GM12878 (cell line): ENCODE measurements around the gene SPATA22. TPM values are rescaled to one million over a fixed set of nuclear protein-coding genes. Genes with fewer than 3 reads are reported as not detected.

Experiments
- ATAC-seq: fragments of 200-7000 bp; cut with Tn5 transposase; 3 replicates; pipeline ENCODE4 v1.9.1; 2020; ENCODE audit warnings: mild to moderate bottlenecking, moderate library complexity
- BruUV-seq: library from RNA; stranded (reverse); fragments of 400-500 nt; replicated peaks from 2 replicates; lab custom pipeline; 2021; lab: Mats Ljungman, UMichigan
- CTCF ChIA-PET: fragments of 300-600 bp; sonication (Branson Sonifier 250); formaldehyde crosslinking; extraction: SDS; loops from one replicate; lab custom pipeline; 2021; ENCODE audit warnings: inconsistent platforms; lab: Yijun Ruan, JAX
- POLR2A ChIA-PET: fragments of 350-600 bp; formaldehyde crosslinking; extraction: SDS; loops from one replicate; lab custom pipeline; 2021; ENCODE audit warnings: inconsistent platforms; lab: Charles Lee
- RAD21 ChIA-PET: fragments of 300-600 bp; sonication (Branson Sonifier 250); formaldehyde crosslinking; loops from one replicate; lab custom pipeline; 2023; ENCODE audit warnings: antibody characterized with exemption; ENCODE audit not compliant: unreplicated experiment; lab: Charles Lee
- SMC1A ChIA-PET: fragments of 300-600 bp; sonication (Branson Sonifier 250); formaldehyde crosslinking; loops from one replicate; lab custom pipeline; 2023; ENCODE audit not compliant: unreplicated experiment, uncharacterized antibody; lab: Charles Lee
- DNase-seq: peaks from one replicate; pipeline ENCODE4 v3.0.0-alpha.2; 2011; ENCODE audit warnings: low read depth, low spot score
- FAIRE-seq: peaks from 3 replicates; lab custom pipeline; 2011; peaks lifted over from hg19 to GRCh38; lab: Jason Lieb, UNC
- H2AFZ ChIP-seq: 2 replicates; pipeline ENCODE4 v1.6.0; 2011; ENCODE audit warnings: low read depth, low read length, control low read depth; ENCODE audit not compliant: control insufficient read depth
- H3K27ac ChIP-seq: 2 replicates; pipeline ENCODE4 v1.5.1; 2011; ENCODE audit warnings: control low read depth; ENCODE audit not compliant: control insufficient read depth, insufficient read depth
- H3K27me3 ChIP-seq, 2 experiments: replicated peaks in 1 of 2; 2 replicates each; pipeline versions ENCODE4 v1.6.0 to v1.6.1; 2011; ENCODE audit warnings: low read length in 1 of 2; ENCODE audit not compliant: control insufficient read depth in 2 of 2, insufficient read depth in 2 of 2
- H3K36me3 ChIP-seq, 2 experiments: 2 replicates each; pipeline ENCODE4 v1.5.1; 2011; ENCODE audit warnings: low read length in 1 of 2; ENCODE audit not compliant: control insufficient read depth in 2 of 2, insufficient read depth in 2 of 2
- H3K4me1 ChIP-seq: 2 replicates; pipeline ENCODE4 v1.6.1; 2011; ENCODE audit warnings: mild to moderate bottlenecking, low read length, moderate library complexity, mixed read lengths; ENCODE audit not compliant: control insufficient read depth, insufficient read depth
- H3K4me2 ChIP-seq: 2 replicates; pipeline ENCODE4 v1.6.0; 2011; ENCODE audit warnings: control low read depth; ENCODE audit not compliant: control insufficient read depth, insufficient read depth
- H3K4me3 ChIP-seq: fragments of 200-600 bp; sonication (generic); 2 replicates; pipeline ENCODE4 v1.5.1; 2016
- H3K79me2 ChIP-seq: 2 replicates; pipeline ENCODE4 v1.6.0; 2011; ENCODE audit warnings: low read length; ENCODE audit not compliant: control insufficient read depth, insufficient read depth
- H3K9ac ChIP-seq: 2 replicates; pipeline ENCODE4 v1.8.0; 2011; ENCODE audit warnings: low read length, control low read depth, mixed read lengths; ENCODE audit not compliant: control insufficient read depth, insufficient read depth
- H3K9me3 ChIP-seq: replicated peaks from 3 replicates; pipeline ENCODE4 v1.5.1; 2011; ENCODE audit warnings: mild to moderate bottlenecking, low read length; ENCODE audit not compliant: control insufficient read depth, insufficient read depth
- H4K20me1 ChIP-seq: 2 replicates; pipeline ENCODE4 v1.6.0; 2011; ENCODE audit not compliant: control insufficient read depth, insufficient read depth
- BACH1 ChIP-seq: fragments of 450-650 bp; IDR thresholded peaks from 2 replicates; pipeline ENCODE4 v1.6.1; 2017; ENCODE audit warnings: mild to moderate bottlenecking, borderline replicate concordance
- HCFC1 ChIP-seq: fragments of 150-350 bp; IDR thresholded peaks from 2 replicates; pipeline ENCODE4 v1.6.1; 2014; ENCODE audit warnings: low read length
- NBN ChIP-seq: fragments of 450-650 bp; IDR thresholded peaks from 2 replicates; pipeline ENCODE4 v1.6.1; 2016
- PAX5 ChIP-seq: IDR thresholded peaks from 2 replicates; pipeline ENCODE4 v1.6.1; 2011; ENCODE audit warnings: low read depth, low read length, borderline replicate concordance
- PRDM15 ChIP-seq: fragments of 450-650 bp; formaldehyde crosslinking; IDR thresholded peaks from 2 replicates; pipeline ENCODE4 v1.4.0; 2020; ENCODE audit warnings: mild to moderate bottlenecking, moderate library complexity
- SP1 ChIP-seq: IDR thresholded peaks from one replicate; pipeline ENCODE4 v1.6.1; 2011; ENCODE audit warnings: low read depth, low read length
- STAT1 ChIP-seq: fragments of 450-650 bp; conservative IDR thresholded peaks from 2 replicates; pipeline ENCODE4 v1.6.1; 2014; ENCODE audit warnings: antibody characterized with exemption, mild to moderate bottlenecking
- TAF1 ChIP-seq: IDR thresholded peaks from 2 replicates; pipeline ENCODE4 v1.6.1; 2011; ENCODE audit warnings: mild to moderate bottlenecking, low read depth, low read length, borderline replicate concordance
- TCF3 ChIP-seq: IDR thresholded peaks from 2 replicates; pipeline ENCODE4 v1.6.1; 2012; ENCODE audit warnings: low read depth, mild to moderate bottlenecking, low read length, borderline replicate concordance; ENCODE audit not compliant: insufficient read depth
- TCF7 ChIP-seq: IDR thresholded peaks from 2 replicates; pipeline ENCODE4 v1.6.1; 2014; ENCODE audit warnings: antibody characterized with exemption, borderline replicate concordance
- WGBS: methylation state at CpG from one replicate; pipeline ENCODE4 v1.1.6; 2016; ENCODE audit warnings: low lambda C conversion rate; ENCODE audit not compliant: insufficient replicate concordance, insufficient coverage; ENCODE audit errors: missing lambda C conversion rate; 5-methylcytosine and 5-hydroxymethylcytosine counted together
- in situ Hi-C: fragments of 300-500 bp; cut with MboI; formaldehyde crosslinking; loops from 9 replicates; pipeline ENCODE4 v1.14.3; 2018; ENCODE audit warnings: mixed read lengths
- intact Hi-C: fragments of 100-400 bp; cut with micrococcal nuclease; formaldehyde crosslinking; loops from one replicate; pipeline ENCODE4 v1.14.2; 2022; ENCODE audit not compliant: unreplicated experiment
- polyA plus RNA-seq, 11 experiments: library from polyadenylated mRNA; depleted of rRNA in 4 of 11; unstranded in 6 of 11; stranded (reverse) in 5 of 11; fragments of >200 nt; fragmentation: Nextera tagmentation in 4 of 11; fragmentation: Illumina TruSeq in 1 of 11; extraction: Ambion mirVana in 4 of 11; extraction: Trizol in 1 of 11; gene quantifications; 1 replicate in 1 of 11; 2 replicates in 10 of 11; pipeline versions ENCODE4 v1.2.1 to v1.2.3, GENCODE V29; 2011 to 2016; ENCODE audit warnings: inconsistent platforms in 2 of 11, missing spikeins in 2 of 11, low read depth in 1 of 11
- total RNA-seq, 4 experiments: library from RNA; depleted of rRNA in 3 of 4; stranded (reverse); fragments of >200 nt in 3 of 4; fragmentation: Illumina TruSeq in 1 of 4; extraction: Trizol in 1 of 4; gene quantifications; 2 replicates each; pipeline versions ENCODE4 v1.2.1 to v1.2.3, GENCODE V29; 2013 to 2021
- TF ChIP-seq, protein P1 (sequence below): IDR thresholded peaks from 2 replicates; pipeline ENCODE4 v1.6.1; 2011; ENCODE audit warnings: low read depth, mild to moderate bottlenecking, low read length, moderate library complexity, borderline replicate concordance; ENCODE audit errors: extremely low read depth
- TF ChIP-seq, protein P2 (sequence below): fragments of 450-650 bp; IDR thresholded peaks from 2 replicates; pipeline ENCODE4 v1.6.1; 2018; ENCODE audit warnings: mild to moderate bottlenecking, low read depth, moderate library complexity; ENCODE audit not compliant: partially characterized antibody
- TF ChIP-seq, protein P3 (sequence below): IDR thresholded peaks from 2 replicates; pipeline ENCODE4 v1.6.1; 2012; ENCODE audit warnings: low read depth, low read length, improper control_type of control experiment

The SPATA22 gene
- total and polyA plus RNA-seq, 10 of the 15 experiments (the other 5 are each of a cell fraction or from before 2014, with no cell fraction given) = not detected

- TF ChIP-seq STAT1 = no peak
Observed at GRCh38 chr17:3440451-3440850, 31.2 kb downstream of the SPATA22 start (continued).

GRCh38 chr17:3438368-3438767 lies 33.3 kb downstream of the SPATA22 start:
- CTCF ChIA-PET = interaction anchor here (1.6 kb wide), 1 partner anchor 10 kb away, joined by 3 read pairs; no protein-coding TSS in a partner anchor
- SMC1A ChIA-PET = no interaction called here

More at GRCh38 chr17:3438368-3438767, 33.3 kb downstream of the SPATA22 start:
- FAIRE-seq = no peak
- no peak for DNase-seq
- Histone ChIP-seq H3K36me3 (no peaks in the 10 kb centered on the region), H4K20me1 (no peaks in the 10 kb centered on the region), H2AFZ (no peak overlapping the region), H3K4me1 (no peaks in the 10 kb centered on the region), H3K79me2 (no peaks in the 10 kb centered on the region), H3K4me2 (no peak overlapping the region), H3K9ac (no peak overlapping the region), H3K27ac (no peak overlapping the region), H3K4me3 (no peak overlapping the region), H3K27me3 (no peaks in the 10 kb centered on the region), H3K9me3 (no peaks in the 10 kb centered on the region)
- no peak for ATAC-seq
- RAD21 ChIA-PET = no interaction called here
- 0% methylated on average over 1 of the region's 1 CpG for WGBS
- no TSS peak for BruUV-seq
- POLR2A ChIA-PET = no interaction called here
- TF ChIP-seq SP1 (no peak), BACH1 (no peak), TCF3 (no peak), TAF1 (no peak), PRDM15 (CRISPR knock-in tag) (no peak), HCFC1 (no peak), PAX5 (no peak), TCF7 (no peak), NBN (no peak)
- TF ChIP-seq, protein P1, sequence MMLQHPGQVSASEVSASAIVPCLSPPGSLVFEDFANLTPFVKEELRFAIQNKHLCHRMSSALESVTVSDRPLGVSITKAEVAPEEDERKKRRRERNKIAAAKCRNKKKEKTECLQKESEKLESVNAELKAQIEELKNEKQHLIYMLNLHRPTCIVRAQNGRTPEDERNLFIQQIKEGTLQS = no peak
- TF ChIP-seq, protein P2, sequence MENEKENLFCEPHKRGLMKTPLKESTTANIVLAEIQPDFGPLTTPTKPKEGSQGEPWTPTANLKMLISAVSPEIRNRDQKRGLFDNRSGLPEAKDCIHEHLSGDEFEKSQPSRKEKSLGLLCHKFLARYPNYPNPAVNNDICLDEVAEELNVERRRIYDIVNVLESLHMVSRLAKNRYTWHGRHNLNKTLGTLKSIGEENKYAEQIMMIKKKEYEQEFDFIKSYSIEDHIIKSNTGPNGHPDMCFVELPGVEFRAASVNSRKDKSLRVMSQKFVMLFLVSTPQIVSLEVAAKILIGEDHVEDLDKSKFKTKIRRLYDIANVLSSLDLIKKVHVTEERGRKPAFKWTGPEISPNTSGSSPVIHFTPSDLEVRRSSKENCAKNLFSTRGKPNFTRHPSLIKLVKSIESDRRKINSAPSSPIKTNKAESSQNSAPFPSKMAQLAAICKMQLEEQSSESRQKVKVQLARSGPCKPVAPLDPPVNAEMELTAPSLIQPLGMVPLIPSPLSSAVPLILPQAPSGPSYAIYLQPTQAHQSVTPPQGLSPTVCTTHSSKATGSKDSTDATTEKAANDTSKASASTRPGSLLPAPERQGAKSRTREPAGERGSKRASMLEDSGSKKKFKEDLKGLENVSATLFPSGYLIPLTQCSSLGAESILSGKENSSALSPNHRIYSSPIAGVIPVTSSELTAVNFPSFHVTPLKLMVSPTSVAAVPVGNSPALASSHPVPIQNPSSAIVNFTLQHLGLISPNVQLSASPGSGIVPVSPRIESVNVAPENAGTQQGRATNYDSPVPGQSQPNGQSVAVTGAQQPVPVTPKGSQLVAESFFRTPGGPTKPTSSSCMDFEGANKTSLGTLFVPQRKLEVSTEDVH = no peak
- TF ChIP-seq, protein P3, sequence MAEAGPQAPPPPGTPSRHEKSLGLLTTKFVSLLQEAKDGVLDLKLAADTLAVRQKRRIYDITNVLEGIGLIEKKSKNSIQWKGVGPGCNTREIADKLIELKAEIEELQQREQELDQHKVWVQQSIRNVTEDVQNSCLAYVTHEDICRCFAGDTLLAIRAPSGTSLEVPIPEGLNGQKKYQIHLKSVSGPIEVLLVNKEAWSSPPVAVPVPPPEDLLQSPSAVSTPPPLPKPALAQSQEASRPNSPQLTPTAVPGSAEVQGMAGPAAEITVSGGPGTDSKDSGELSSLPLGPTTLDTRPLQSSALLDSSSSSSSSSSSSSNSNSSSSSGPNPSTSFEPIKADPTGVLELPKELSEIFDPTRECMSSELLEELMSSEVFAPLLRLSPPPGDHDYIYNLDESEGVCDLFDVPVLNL = no peak
- intact Hi-C loops (no loop called here), in situ Hi-C loops (no loop called here)
